GM19351 (cell line): ENCODE data around the gene CYP27A1.

Experiments
- ATAC-seq: cut with Tn5 transposase; IDR thresholded peaks from one replicate; pipeline ENCODE4 v1.9.1; 2021; ENCODE audit warnings: mild to moderate bottlenecking, moderate library complexity; ENCODE audit not compliant: unreplicated experiment

Gene CYP27A1

GRCh38 chr2:218781691-218782527 lies at the start of gene CYP27A1:
Gene CYP27A1, plus strand, starts transcription at chr2:218782147. Its CDS starts 36 bp downstream, at chr2:218782183.
- ATAC-seq = no peak

GRCh38 chr2:218732761-218733158 lies 49.2 kb upstream of the CYP27A1 start:
- ATAC-seq = no peak

- ATAC-seq = no peak
Observed at GRCh38 chr2:218733171-218734021, 48.6 kb upstream of the CYP27A1 start.

- ATAC-seq = no peak
Observed at GRCh38 chr2:218734190-218734975, 47.6 kb upstream of the CYP27A1 start.

GRCh38 chr2:218736531-218736930 lies 45.4 kb upstream of the CYP27A1 start:
- no peak for ATAC-seq

- ATAC-seq = peak; percentile 71
Observed at GRCh38 chr2:218743068-218743467, 38.9 kb upstream of the CYP27A1 start.

GRCh38 chr2:218744615-218745014 lies 37.3 kb upstream of the CYP27A1 start:
- no peak for ATAC-seq

- no peak for ATAC-seq
Observed at GRCh38 chr2:218745160-218745558, 36.8 kb upstream of the CYP27A1 start.

GRCh38 chr2:218745559-218746469 lies 36.1 kb upstream of the CYP27A1 start:
- no peak for ATAC-seq

GRCh38 chr2:218746470-218746795 lies 35.5 kb upstream of the CYP27A1 start:
- no peak for ATAC-seq

GRCh38 chr2:218746960-218747359 lies 35.0 kb upstream of the CYP27A1 start:
- ATAC-seq = no peak

- no peak for ATAC-seq
Observed at GRCh38 chr2:218748741-218749441, 33.1 kb upstream of the CYP27A1 start.

GRCh38 chr2:218754201-218754600 lies 27.7 kb upstream of the CYP27A1 start:
- ATAC-seq = no peak

- no peak for ATAC-seq
Observed at GRCh38 chr2:218754781-218755180, 27.2 kb upstream of the CYP27A1 start.

- no peak for ATAC-seq
Observed at GRCh38 chr2:218755198-218755566, 26.8 kb upstream of the CYP27A1 start.

GRCh38 chr2:218755567-218756404 lies 26.2 kb upstream of the CYP27A1 start:
- ATAC-seq = no peak

- no peak for ATAC-seq
Observed at GRCh38 chr2:218756599-218757377, 25.2 kb upstream of the CYP27A1 start.

- no peak for ATAC-seq
Observed at GRCh38 chr2:218761795-218762194, 20.2 kb upstream of the CYP27A1 start.
